ENCODE measurements around the gene CDON. TPM values are rescaled to one million over a fixed set of nuclear protein-coding genes. Genes with fewer than 3 reads are reported as not detected.

CDON gene
- total and polyA plus RNA-seq, 2 donors (not counting 3 experiments of a cell fraction or from before 2014, with no cell fraction given): 1.6 to 3.8 TPM

DNA sequence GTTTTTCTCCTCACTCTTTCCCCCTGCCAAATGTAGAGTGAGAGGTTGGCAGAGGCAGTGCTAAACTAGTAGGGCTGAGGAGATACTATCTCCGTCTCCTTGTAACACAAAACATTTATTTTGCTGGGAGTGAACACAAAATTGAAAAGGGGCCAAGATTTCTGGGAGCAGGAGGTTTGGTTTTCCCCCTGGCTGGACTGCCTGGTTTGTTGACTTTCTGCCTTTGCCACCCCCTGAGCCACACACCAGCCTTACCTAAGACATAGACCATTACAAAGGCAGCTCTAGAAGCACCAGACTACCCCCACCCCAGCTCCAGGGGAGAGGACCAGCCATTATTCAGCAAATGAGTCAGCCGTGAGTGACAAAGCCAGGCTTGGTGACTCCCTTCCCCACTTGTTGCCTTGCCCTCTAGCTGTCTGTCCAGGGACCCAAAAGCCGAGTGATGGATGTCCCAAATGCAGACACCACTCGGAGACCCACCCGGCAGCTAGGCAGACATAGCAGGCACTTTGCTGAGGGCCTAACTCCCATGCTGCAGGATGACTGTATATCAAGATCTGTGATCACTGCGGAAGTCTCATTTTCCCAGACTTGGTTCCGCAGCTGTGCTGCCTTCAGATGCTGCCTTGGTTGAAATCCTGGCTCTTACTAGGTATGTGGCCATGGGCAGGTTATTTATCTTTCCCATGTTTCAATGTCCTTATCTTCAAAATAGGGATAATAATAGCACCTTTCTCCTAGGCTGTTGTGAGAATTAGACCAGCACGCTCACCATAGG is 17.7 kb upstream of the CDON start:
- POLR2A ChIA-PET: no interaction called here
- CTCF ChIA-PET: no interaction called here
- H3K4me1 ChIP-seq (ENCODE audit: control insufficient read depth, extremely low read depth, insufficient read depth, low read length): no peaks in the 10 kb centered on the region
- BruUV-seq (replicated peaks): no TSS peak
- no peak for TF ChIP-seq EZH2 (IDR thresholded peaks at IDR 0.05; ENCODE audit: borderline replicate concordance, low read depth, low read length, severe bottlenecking)
- no peak for TF ChIP-seq GATA2 (IDR thresholded peaks at IDR 0.05; ENCODE audit: insufficient read depth, insufficient read length, low read depth, low read length)
- TF ChIP-seq MYC (IDR thresholded peaks at IDR 0.05; ENCODE audit: low read depth, low read length): no peak
- TF ChIP-seq FOS (IDR thresholded peaks at IDR 0.05; ENCODE audit: borderline replicate concordance, insufficient read depth, low read length): no peak
- TF ChIP-seq POLR2A (IDR thresholded peaks at IDR 0.05; ENCODE audit: low read depth, low read length): no peak
- TF ChIP-seq POLR2AphosphoS5 (IDR thresholded peaks at IDR 0.05; ENCODE audit: insufficient read depth, low read depth, low read length): no peak
- TF ChIP-seq, protein P1, sequence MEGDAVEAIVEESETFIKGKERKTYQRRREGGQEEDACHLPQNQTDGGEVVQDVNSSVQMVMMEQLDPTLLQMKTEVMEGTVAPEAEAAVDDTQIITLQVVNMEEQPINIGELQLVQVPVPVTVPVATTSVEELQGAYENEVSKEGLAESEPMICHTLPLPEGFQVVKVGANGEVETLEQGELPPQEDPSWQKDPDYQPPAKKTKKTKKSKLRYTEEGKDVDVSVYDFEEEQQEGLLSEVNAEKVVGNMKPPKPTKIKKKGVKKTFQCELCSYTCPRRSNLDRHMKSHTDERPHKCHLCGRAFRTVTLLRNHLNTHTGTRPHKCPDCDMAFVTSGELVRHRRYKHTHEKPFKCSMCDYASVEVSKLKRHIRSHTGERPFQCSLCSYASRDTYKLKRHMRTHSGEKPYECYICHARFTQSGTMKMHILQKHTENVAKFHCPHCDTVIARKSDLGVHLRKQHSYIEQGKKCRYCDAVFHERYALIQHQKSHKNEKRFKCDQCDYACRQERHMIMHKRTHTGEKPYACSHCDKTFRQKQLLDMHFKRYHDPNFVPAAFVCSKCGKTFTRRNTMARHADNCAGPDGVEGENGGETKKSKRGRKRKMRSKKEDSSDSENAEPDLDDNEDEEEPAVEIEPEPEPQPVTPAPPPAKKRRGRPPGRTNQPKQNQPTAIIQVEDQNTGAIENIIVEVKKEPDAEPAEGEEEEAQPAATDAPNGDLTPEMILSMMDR (IDR thresholded peaks at IDR 0.05; ENCODE audit: extremely low read depth in 1 of 2, insufficient read depth in 1 of 2, low read depth in 1 of 2, low read length in 2 of 2): no peak
- TF ChIP-seq JUN (IDR thresholded peaks at IDR 0.05; ENCODE audit: borderline replicate concordance, insufficient read depth, insufficient read length, low read depth): no peak
- TF ChIP-seq, protein P2, sequence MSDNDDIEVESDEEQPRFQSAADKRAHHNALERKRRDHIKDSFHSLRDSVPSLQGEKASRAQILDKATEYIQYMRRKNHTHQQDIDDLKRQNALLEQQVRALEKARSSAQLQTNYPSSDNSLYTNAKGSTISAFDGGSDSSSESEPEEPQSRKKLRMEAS (IDR thresholded peaks at IDR 0.05; ENCODE audit: insufficient read depth, insufficient read length): no peak
- no peak overlapping the region for H3K27ac ChIP-seq (ENCODE audit: insufficient read depth, low read depth, low read length)
- H3K9ac ChIP-seq (replicated peaks; ENCODE audit: extremely low read depth, insufficient read depth, low read length): no peak overlapping the region
- no peak overlapping the region for H3K4me3 ChIP-seq (replicated peaks in 1 of 3; ENCODE audit: insufficient read depth in 1 of 3, low read depth in 1 of 3, low read length in 3 of 3)
- no peaks in the 10 kb centered on the region for H3K79me2 ChIP-seq (ENCODE audit: control insufficient read depth, insufficient read depth, low read length)
- H4K20me1 ChIP-seq (replicated peaks; ENCODE audit: control insufficient read depth, extremely low read depth, insufficient read depth, low read length): no peaks in the 10 kb centered on the region
- no peak overlapping the region for H3K4me2 ChIP-seq (ENCODE audit: insufficient read depth, low read length)
- DNase-seq (ENCODE audit: low read depth, low spot score) (no peak), FAIRE-seq (no peak)
- H3K9me3 ChIP-seq (replicated peaks; ENCODE audit: control insufficient read depth, insufficient read depth, low read length): no peaks in the 10 kb centered on the region
- no peaks in the 10 kb centered on the region for H3K36me3 ChIP-seq (ENCODE audit: control insufficient read depth in 2 of 2, extremely low read depth in 1 of 2, insufficient read depth in 2 of 2, low read length in 2 of 2)
- dilution Hi-C loops (cut with MboI; ENCODE audit: extremely low pct_ligation_motif_present, low sequenced_read_pairs) (no loop called here), intact Hi-C loops (cut with micrococcal nuclease) (no loop called here)
- H3K27me3 ChIP-seq (ENCODE audit: control insufficient read depth in 2 of 2, insufficient read depth in 2 of 2, low read length in 2 of 2): no peaks in the 10 kb centered on the region
- H3K9me1 ChIP-seq (replicated peaks; ENCODE audit: control insufficient read depth, extremely low read depth, insufficient read depth, low read length): no peaks in the 10 kb centered on the region
- no peak overlapping the region for H2AFZ ChIP-seq (ENCODE audit: low read depth, low read length)
